Neuronal stem cell (in vitro differentiated cells): Measurements from ENCODE around the gene ARHGEF4.

Experiments
- DNase-seq: peaks from one replicate; pipeline ENCODE4 v3.0.0-alpha.2; 2013; ENCODE audit warnings: low spot score
- H2AFZ ChIP-seq: one replicate; pipeline ENCODE4 v1.6.1; 2013; ENCODE audit warnings: mild to moderate bottlenecking, low read length, inconsistent platforms
- H2AK5ac ChIP-seq: 2 replicates; pipeline ENCODE4 v1.6.1; 2013; ENCODE audit warnings: low read depth, mild to moderate bottlenecking, inconsistent platforms, low read length, moderate library complexity, mixed read lengths
- H2BK120ac ChIP-seq: 2 replicates; pipeline ENCODE4 v1.6.1; 2013; ENCODE audit warnings: low read depth, mild to moderate bottlenecking, inconsistent platforms, low read length, moderate library complexity, mixed read lengths
- H2BK12ac ChIP-seq: one replicate; pipeline ENCODE4 v1.6.1; 2013; ENCODE audit warnings: low read length, inconsistent platforms
- H2BK15ac ChIP-seq: 2 replicates; pipeline ENCODE4 v1.6.1; 2013; ENCODE audit warnings: mild to moderate bottlenecking, low read length, inconsistent platforms, mixed read lengths
- H2BK5ac ChIP-seq: one replicate; pipeline ENCODE4 v1.6.1; 2013; ENCODE audit warnings: inconsistent platforms, mild to moderate bottlenecking, low read length, moderate library complexity
- H3K14ac ChIP-seq: one replicate; pipeline ENCODE4 v1.6.1; 2013; ENCODE audit warnings: low read length, inconsistent platforms
- H3K18ac ChIP-seq: 2 replicates; pipeline ENCODE4 v1.6.1; 2013; ENCODE audit warnings: low read length, inconsistent platforms
- H3K23ac ChIP-seq: 2 replicates; pipeline ENCODE4 v1.6.1; 2013; ENCODE audit warnings: low read depth, mild to moderate bottlenecking, mixed read lengths, low read length, inconsistent platforms; ENCODE audit not compliant: poor library complexity
- H3K27ac ChIP-seq: replicated peaks from 3 replicates; pipeline ENCODE4 v1.5.1; 2013; ENCODE audit warnings: low read length, inconsistent platforms
- H3K27me3 ChIP-seq, 3 experiments: 2 replicates each; pipeline ENCODE4 v1.6.1; 2013; ENCODE audit warnings: low read length in 3 of 3, mild to moderate bottlenecking in 2 of 3, inconsistent platforms in 1 of 3, low read depth in 1 of 3, mixed read lengths in 1 of 3, moderate library complexity in 1 of 3; ENCODE audit not compliant: control insufficient read depth in 3 of 3, insufficient read depth in 3 of 3
- H3K36me3 ChIP-seq, 2 donors: replicated peaks in 1 of 2; 2 replicates each; pipeline ENCODE4 v1.6.1; 2013; ENCODE audit warnings: low read length in 2 of 2; ENCODE audit not compliant: control insufficient read depth in 2 of 2, insufficient read depth in 2 of 2
- H3K4ac ChIP-seq: 2 replicates; pipeline ENCODE4 v1.6.1; 2013; ENCODE audit warnings: inconsistent platforms, mild to moderate bottlenecking, low read length, moderate library complexity
- H3K4me1 ChIP-seq, 2 donors: 1 replicate in 1 of 2; 2 replicates in 1 of 2; pipeline ENCODE4 v1.6.1; 2013; ENCODE audit warnings: low read length in 2 of 2, low read depth in 1 of 2; ENCODE audit not compliant: control insufficient read depth in 2 of 2, insufficient read depth in 1 of 2
- H3K4me2 ChIP-seq: one replicate; pipeline ENCODE4 v1.6.1; 2013; ENCODE audit warnings: mild to moderate bottlenecking, low read length, inconsistent platforms; ENCODE audit not compliant: insufficient read depth, poor library complexity, severe bottlenecking
- H3K4me3 ChIP-seq, 2 donors: 2 replicates each; pipeline ENCODE4 v1.5.1; 2013; ENCODE audit warnings: low read length in 2 of 2, mild to moderate bottlenecking in 2 of 2, inconsistent platforms in 1 of 2, moderate library complexity in 1 of 2
- H3K79me1 ChIP-seq: one replicate; pipeline ENCODE4 v1.6.1; 2013; ENCODE audit warnings: low read depth, mild to moderate bottlenecking, inconsistent platforms, low read length, moderate library complexity
- H3K9ac ChIP-seq: one replicate; pipeline ENCODE4 v1.6.1; 2013; ENCODE audit warnings: mild to moderate bottlenecking, low read depth, low read length, inconsistent platforms; ENCODE audit not compliant: poor library complexity
- H3K9me3 ChIP-seq, 2 donors: replicated peaks in 1 of 2; 2 replicates each; pipeline versions ENCODE3 to v1.6.1; 2013; ENCODE audit warnings: low read length in 2 of 2, mild to moderate bottlenecking in 2 of 2, inconsistent platforms in 1 of 2, low read depth in 1 of 2, mixed read lengths in 1 of 2, moderate library complexity in 1 of 2; ENCODE audit not compliant: control insufficient read depth in 2 of 2, insufficient read depth in 1 of 2
- H4K8ac ChIP-seq: one replicate; pipeline ENCODE4 v1.6.1; 2013; ENCODE audit warnings: low read depth, mild to moderate bottlenecking, inconsistent platforms, low read length, moderate library complexity
- H4K91ac ChIP-seq: one replicate; pipeline ENCODE4 v1.6.1; 2013; ENCODE audit warnings: low read length, low read depth, mild to moderate bottlenecking, inconsistent platforms; ENCODE audit not compliant: poor library complexity
- WGBS, 2 donors: extraction: QIAGEN DNeasy Blood & Tissue Kit; methylation state at CpG; one replicate each; pipeline ENCODE4 v1.1.7; 2013; ENCODE audit warnings: missing lambda C conversion rate in 2 of 2, mixed read lengths in 1 of 2; ENCODE audit not compliant: insufficient read length in 2 of 2, insufficient replicate concordance in 1 of 2; ENCODE audit errors: extremely low coverage in 2 of 2; 5-methylcytosine and 5-hydroxymethylcytosine counted together

Gene ARHGEF4

GRCh38 chr2:131006561-131006960 lies 169.8 kb downstream of the ARHGEF4 start:
- DNase-seq: no peak
- H2BK5ac ChIP-seq: no peak overlapping the region
- peaks cover 0 to 5% of the 10 kb centered on the region in 2 donors for H3K4me1 ChIP-seq
- H4K8ac ChIP-seq: no peak overlapping the region
- no peak overlapping the region for H3K4me3 ChIP-seq
- H3K9ac ChIP-seq: no peak overlapping the region
- H3K79me1 ChIP-seq: no peaks in the 10 kb centered on the region
- no peak overlapping the region for H3K18ac ChIP-seq
- H3K27me3 ChIP-seq: peaks cover 0 to 40% (median 0%) of the 10 kb centered on the region in 3 experiments
- no peaks in the 10 kb centered on the region for H3K36me3 ChIP-seq
- no peak overlapping the region for H3K23ac ChIP-seq
- no peak overlapping the region for H3K14ac ChIP-seq
- H3K27ac ChIP-seq: no peak overlapping the region
- H2BK15ac ChIP-seq: no peak overlapping the region
- H3K9me3 ChIP-seq: peaks cover 0 to 2% of the 10 kb centered on the region in 2 donors
- no peak overlapping the region for H3K4me2 ChIP-seq
- WGBS, 2 donors: no CpG with 5 or more reads among the region's 2 CpGs
- no peak overlapping the region for H2BK12ac ChIP-seq
- H2AFZ ChIP-seq: no peak overlapping the region
- no peak overlapping the region for H2BK120ac ChIP-seq
- H3K4ac ChIP-seq: no peak overlapping the region
- no peak overlapping the region for H4K91ac ChIP-seq
- no peak overlapping the region for H2AK5ac ChIP-seq

DNA sequence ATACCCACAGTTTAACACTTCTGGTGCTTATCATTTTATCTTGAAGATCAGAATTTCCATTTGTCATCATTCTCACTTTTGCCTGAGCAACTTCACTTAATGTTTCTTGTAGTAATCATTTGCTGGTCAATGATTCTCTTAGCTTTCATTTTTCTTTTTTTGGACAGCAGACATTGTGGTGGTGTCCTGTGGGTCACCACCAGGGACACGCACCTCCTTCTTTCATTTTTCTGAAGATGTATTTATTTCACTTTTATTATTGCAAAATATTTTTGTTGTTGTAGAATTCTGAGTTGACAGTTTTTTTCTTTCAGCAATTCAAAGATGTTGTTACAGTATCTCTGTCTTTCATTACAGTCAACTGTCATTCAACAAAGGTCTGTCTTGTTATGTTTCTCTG lies 172.3 kb downstream of the ARHGEF4 start:
- Histone ChIP-seq H2BK120ac (no peak overlapping the region), H3K4me2 (no peak overlapping the region), H3K36me3 (no peaks in the 10 kb centered on the region), H2BK12ac (no peak overlapping the region), H3K4me3 (no peak overlapping the region), H3K4me1 (peaks cover 0 to 6% of the 10 kb centered on the region in 2 donors), H3K23ac (no peak overlapping the region), H3K18ac (no peak overlapping the region), H4K91ac (no peak overlapping the region), H2AFZ (no peak overlapping the region), H2BK15ac (no peak overlapping the region), H3K4ac (no peak overlapping the region), H2AK5ac (no peak overlapping the region), H3K79me1 (no peaks in the 10 kb centered on the region), H3K27ac (no peak overlapping the region), H3K27me3 (peaks cover 0 to 43% (median 0%) of the 10 kb centered on the region in 3 experiments), H4K8ac (no peak overlapping the region), H3K9ac (no peak overlapping the region), H3K9me3 (no peaks in the 10 kb centered on the region), H3K14ac (no peak overlapping the region), H2BK5ac (no peak overlapping the region)
- no CpG with 5 or more reads among the region's 1 CpG for WGBS, 2 donors
- DNase-seq: no peak

DNA sequence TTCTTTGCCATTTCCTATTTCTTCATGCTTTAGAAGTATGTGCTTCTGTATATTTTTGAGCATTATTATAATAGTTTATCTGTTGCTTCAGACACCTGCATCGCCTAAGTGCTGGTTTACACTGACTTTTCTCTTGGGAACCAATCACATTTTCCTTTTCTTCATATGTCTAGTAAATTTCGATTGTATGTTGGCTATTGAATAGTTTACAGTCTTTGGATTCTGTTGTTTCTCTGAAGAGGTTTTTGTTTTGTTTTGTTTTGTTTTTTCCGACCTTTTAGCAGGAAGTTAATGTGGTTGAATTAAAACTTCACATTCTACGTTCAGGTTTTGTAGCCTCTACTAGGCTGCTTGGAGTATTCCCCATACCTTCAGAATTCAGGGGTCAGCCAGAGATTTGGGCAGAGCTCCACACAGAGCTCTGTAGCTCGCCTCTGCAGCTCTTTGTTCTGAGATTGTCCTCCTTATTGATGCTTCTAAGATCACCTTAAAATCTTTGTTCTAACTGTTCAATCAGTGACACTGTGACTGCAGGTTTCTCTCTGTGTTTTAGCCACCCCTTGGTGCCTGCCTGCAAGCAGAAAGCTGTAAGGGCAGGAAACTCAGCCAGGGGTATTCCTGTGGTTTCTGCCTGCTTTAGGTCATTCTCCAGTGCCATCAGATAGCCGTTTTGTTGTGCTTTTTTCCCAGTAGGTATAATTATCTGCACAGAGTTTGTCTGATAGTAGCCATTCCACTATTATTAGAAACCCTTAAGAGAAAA lies 173.2 kb downstream of the ARHGEF4 start:
- peaks cover 0 to 6% of the 10 kb centered on the region in 2 donors for H3K4me1 ChIP-seq
- H3K27ac ChIP-seq: no peak overlapping the region
- H2BK5ac ChIP-seq: no peak overlapping the region
- H3K36me3 ChIP-seq: no peaks in the 10 kb centered on the region
- no peak overlapping the region for H2AFZ ChIP-seq
- H4K91ac ChIP-seq: no peak overlapping the region
- no peak overlapping the region for H2AK5ac ChIP-seq
- H3K4ac ChIP-seq: no peak overlapping the region
- no peak overlapping the region for H2BK12ac ChIP-seq
- H3K4me2 ChIP-seq: no peak overlapping the region
- H3K9ac ChIP-seq: no peak overlapping the region
- H2BK15ac ChIP-seq: no peak overlapping the region
- H3K23ac ChIP-seq: no peak overlapping the region
- no peaks in the 10 kb centered on the region for H3K9me3 ChIP-seq
- no peak overlapping the region for H4K8ac ChIP-seq
- H3K14ac ChIP-seq: no peak overlapping the region
- H3K4me3 ChIP-seq: no peak overlapping the region
- H2BK120ac ChIP-seq: no peak overlapping the region
- no peak for DNase-seq
- no CpG with 5 or more reads among the region's 6 CpGs for WGBS, 2 donors
- no peaks in the 10 kb centered on the region for H3K79me1 ChIP-seq
- peaks cover 0 to 41% (median 0%) of the 10 kb centered on the region in 3 experiments for H3K27me3 ChIP-seq
- H3K18ac ChIP-seq: no peak overlapping the region

DNA sequence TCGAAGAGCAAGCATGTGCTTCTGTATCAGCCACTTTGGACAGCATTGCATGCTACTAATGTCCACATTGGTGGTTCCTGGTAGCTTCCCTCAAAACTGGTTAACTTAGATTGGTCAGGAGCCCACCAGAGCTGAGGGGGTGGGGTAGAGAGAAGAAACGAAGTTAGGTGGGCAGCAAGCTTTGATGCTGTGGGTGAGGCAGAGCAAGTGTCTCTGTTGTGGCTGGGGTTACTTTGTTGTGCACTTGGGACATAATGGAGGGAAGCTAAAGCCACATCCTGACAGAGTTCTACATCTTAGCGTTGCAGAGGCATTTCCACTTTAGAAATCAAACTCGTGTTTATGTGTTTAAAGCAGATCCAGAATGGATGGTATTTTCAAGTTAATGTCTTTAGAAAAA lies 173.9 kb downstream of the ARHGEF4 start:
- no peak overlapping the region for H3K4me3 ChIP-seq
- H2BK12ac ChIP-seq: no peak overlapping the region
- no peak overlapping the region for H2AFZ ChIP-seq
- H3K23ac ChIP-seq: no peak overlapping the region
- H3K4me2 ChIP-seq: no peak overlapping the region
- no peaks in the 10 kb centered on the region for H3K9me3 ChIP-seq
- no peak overlapping the region for H2BK15ac ChIP-seq
- H3K27me3 ChIP-seq: peaks cover 0 to 43% (median 0%) of the 10 kb centered on the region in 3 experiments
- H3K36me3 ChIP-seq: no peaks in the 10 kb centered on the region
- H3K14ac ChIP-seq: no peak overlapping the region
- no peak overlapping the region for H2BK120ac ChIP-seq
- H3K4me1 ChIP-seq: peaks cover 0 to 6% of the 10 kb centered on the region in 2 donors
- no peak overlapping the region for H4K91ac ChIP-seq
- no peak for DNase-seq
- WGBS, 2 donors: no CpG with 5 or more reads among the region's 4 CpGs
- H4K8ac ChIP-seq: no peak overlapping the region
- no peak overlapping the region for H2BK5ac ChIP-seq
- H3K4ac ChIP-seq: no peak overlapping the region
- no peaks in the 10 kb centered on the region for H3K79me1 ChIP-seq
- no peak overlapping the region for H3K27ac ChIP-seq
- no peak overlapping the region for H3K9ac ChIP-seq
- no peak overlapping the region for H3K18ac ChIP-seq
- H2AK5ac ChIP-seq: no peak overlapping the region
